Esophagus squamous epithelium (tissue), 5 donors: ENCODE data around the gene WNT16. TPM values are rescaled to one million over a fixed set of nuclear protein-coding genes. Genes with fewer than 3 reads are reported as not detected.

Experiments
- DNase-seq: peaks from one replicate; lab custom pipeline; 2025; lab: John Stamatoyannopoulos, UW
- H3K27ac ChIP-seq, 4 donors: fragments of 200-600 bp; sonication (generic); one replicate each; pipeline ENCODE4 v1.5.1; 2016 to 2019; ENCODE audit warnings: mild to moderate bottlenecking in 1 of 4
- H3K27me3 ChIP-seq, 4 donors: fragments of 200-600 bp; sonication (generic); 1 replicate in 3 of 4; 2 replicates in 1 of 4; pipeline versions ENCODE4 v1.5.1 to v1.6.0; 2017 to 2021; ENCODE audit warnings: antibody characterized with exemption in 1 of 4
- H3K36me3 ChIP-seq, 3 donors: fragments of 200-600 bp; sonication (generic); one replicate each; pipeline ENCODE4 v1.5.1; 2016 to 2019
- H3K4me1 ChIP-seq, 3 donors: fragments of 200-600 bp; sonication (generic); one replicate each; pipeline ENCODE4 v1.5.1; 2017 to 2019
- H3K4me3 ChIP-seq, 4 donors: fragments of 200-600 bp; sonication (generic); 1 replicate in 3 of 4; 2 replicates in 1 of 4; pipeline ENCODE4 v1.5.1; 2016 to 2019; ENCODE audit warnings: mild to moderate bottlenecking in 2 of 4, moderate library complexity in 1 of 4
- H3K9me3 ChIP-seq, 3 donors: fragments of 200-600 bp; sonication (generic); one replicate each; pipeline ENCODE4 v1.5.1; 2016 to 2019
- POLR2A ChIP-seq, 4 donors: fragments of 450-650 bp; IDR thresholded peaks; one replicate each; pipeline ENCODE4 v1.6.1; 2017; ENCODE audit warnings: antibody characterized with exemption in 4 of 4, mild to moderate bottlenecking in 4 of 4, moderate library complexity in 3 of 4
- WGBS, 2 donors: methylation state at CpG; one replicate each; pipeline ENCODE4 v1.1.5; 2018; 5-methylcytosine and 5-hydroxymethylcytosine counted together
- intact Hi-C: fragments of 100-400 bp; cut with DNase I; formaldehyde crosslinking; loops from one replicate; pipeline ENCODE4 v1.15.0; 2022
- total RNA-seq, 4 donors: library from RNA; depleted of rRNA; stranded (reverse); fragments of >200 nt; gene quantifications; one replicate each; pipeline ENCODE4 v1.1.0, GENCODE V29; 2016
- TF ChIP-seq, protein P1 (sequence below), 6 experiments: fragments of 450-650 bp in 4 of 6; fragments of 200-600 bp in 2 of 6; sonication (generic) in 2 of 6; IDR thresholded peaks; one replicate each; pipeline ENCODE4 v1.5.1; 2016 to 2019; ENCODE audit warnings: antibody characterized with exemption in 6 of 6, mild to moderate bottlenecking in 4 of 6, moderate library complexity in 4 of 6
- donor health status: DM: yes; HTN: yes; CAD: no.

Gene WNT16, protein sequence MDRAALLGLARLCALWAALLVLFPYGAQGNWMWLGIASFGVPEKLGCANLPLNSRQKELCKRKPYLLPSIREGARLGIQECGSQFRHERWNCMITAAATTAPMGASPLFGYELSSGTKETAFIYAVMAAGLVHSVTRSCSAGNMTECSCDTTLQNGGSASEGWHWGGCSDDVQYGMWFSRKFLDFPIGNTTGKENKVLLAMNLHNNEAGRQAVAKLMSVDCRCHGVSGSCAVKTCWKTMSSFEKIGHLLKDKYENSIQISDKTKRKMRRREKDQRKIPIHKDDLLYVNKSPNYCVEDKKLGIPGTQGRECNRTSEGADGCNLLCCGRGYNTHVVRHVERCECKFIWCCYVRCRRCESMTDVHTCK
- under 1 TPM in 3 of 4 donors, not detected in 1; 0.18 to 0.29 (median 0.19) TPM for total RNA-seq

- peaks cover 17 to 23% (median 17%) of the 10 kb centered on the region in 3 donors for H3K4me1 ChIP-seq
- no peak for DNase-seq
- TF ChIP-seq POLR2A (IDR thresholded peaks at IDR 0.05) = no peak
- TF ChIP-seq, protein P1, sequence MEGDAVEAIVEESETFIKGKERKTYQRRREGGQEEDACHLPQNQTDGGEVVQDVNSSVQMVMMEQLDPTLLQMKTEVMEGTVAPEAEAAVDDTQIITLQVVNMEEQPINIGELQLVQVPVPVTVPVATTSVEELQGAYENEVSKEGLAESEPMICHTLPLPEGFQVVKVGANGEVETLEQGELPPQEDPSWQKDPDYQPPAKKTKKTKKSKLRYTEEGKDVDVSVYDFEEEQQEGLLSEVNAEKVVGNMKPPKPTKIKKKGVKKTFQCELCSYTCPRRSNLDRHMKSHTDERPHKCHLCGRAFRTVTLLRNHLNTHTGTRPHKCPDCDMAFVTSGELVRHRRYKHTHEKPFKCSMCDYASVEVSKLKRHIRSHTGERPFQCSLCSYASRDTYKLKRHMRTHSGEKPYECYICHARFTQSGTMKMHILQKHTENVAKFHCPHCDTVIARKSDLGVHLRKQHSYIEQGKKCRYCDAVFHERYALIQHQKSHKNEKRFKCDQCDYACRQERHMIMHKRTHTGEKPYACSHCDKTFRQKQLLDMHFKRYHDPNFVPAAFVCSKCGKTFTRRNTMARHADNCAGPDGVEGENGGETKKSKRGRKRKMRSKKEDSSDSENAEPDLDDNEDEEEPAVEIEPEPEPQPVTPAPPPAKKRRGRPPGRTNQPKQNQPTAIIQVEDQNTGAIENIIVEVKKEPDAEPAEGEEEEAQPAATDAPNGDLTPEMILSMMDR (IDR thresholded peaks at IDR 0.05) = no peak
- 37 to 44% methylated on average over 5 to 15 of the region's 27 CpGs for WGBS, 2 donors
- H3K9me3 ChIP-seq = no peaks in the 10 kb centered on the region
- H3K4me3 ChIP-seq = peak within 1 kb of the TSS; percentile 29 to 60 (median 42)
- H3K27ac ChIP-seq = no peak within 1 kb of the TSS
- peaks cover 0 to 61% (median 19%) of the 10 kb centered on the region in 4 donors for H3K27me3 ChIP-seq
- no peaks in the 10 kb centered on the region for H3K36me3 ChIP-seq
- intact Hi-C loops = no loop called here
Observed at GRCh38 chr7:121328508-121329190, at the start of gene WNT16. Gene WNT16, plus strand, starts transcription at chr7:121329000. Its CDS starts 293 bp downstream, at chr7:121329293.

- Histone ChIP-seq H3K36me3 (no peaks in the 10 kb centered on the region), H3K27me3 (no peaks in the 10 kb centered on the region), H3K4me3 (no peak overlapping the region), H3K4me1 (no peaks in the 10 kb centered on the region), H3K9me3 (no peaks in the 10 kb centered on the region), H3K27ac (no peak overlapping the region)
- intact Hi-C loops = no loop called here
- no peak for DNase-seq
- TF ChIP-seq POLR2A (IDR thresholded peaks at IDR 0.05) = no peak
- TF ChIP-seq, protein P1 (IDR thresholded peaks at IDR 0.05) = no peak
- WGBS, 2 donors = 75 to 91% methylated on average over 2 of the region's 2 CpGs
Observed at GRCh38 chr7:121279060-121279620, 49.7 kb upstream of the WNT16 start.

DNA sequence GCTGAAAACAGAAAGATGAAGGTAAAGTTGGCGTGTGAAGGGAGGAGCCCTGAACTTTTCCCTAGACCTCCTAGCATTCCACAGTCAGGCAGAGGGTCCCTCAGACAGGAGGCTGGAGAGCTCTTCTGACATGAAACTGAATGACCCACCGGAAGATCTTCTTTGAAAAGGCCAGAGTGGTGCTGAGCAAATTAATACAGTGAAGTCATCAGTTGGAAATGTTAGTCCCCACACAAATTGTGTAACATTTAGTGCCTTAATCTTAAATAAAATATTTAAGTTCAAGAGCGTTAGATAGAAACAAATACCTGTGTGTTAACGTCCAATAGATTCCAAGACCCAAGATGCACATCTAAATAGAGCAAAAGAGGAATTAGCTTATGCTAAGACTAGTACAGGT, 49.0 kb upstream of the WNT16 start:
- Histone ChIP-seq H3K27ac (no peak overlapping the region), H3K9me3 (peaks cover 0 to 4% (median 1%) of the 10 kb centered on the region in 3 donors), H3K36me3 (no peaks in the 10 kb centered on the region), H3K4me1 (no peaks in the 10 kb centered on the region), H3K4me3 (no peak overlapping the region), H3K27me3 (no peaks in the 10 kb centered on the region)
- TF ChIP-seq, protein P1 (IDR thresholded peaks at IDR 0.05) = no peak
- TF ChIP-seq POLR2A (IDR thresholded peaks at IDR 0.05) = no peak
- DNase-seq = no peak
- 84 to 85% methylated on average over 4 of the region's 4 CpGs for WGBS, 2 donors
- intact Hi-C loops = no loop called here

DNA sequence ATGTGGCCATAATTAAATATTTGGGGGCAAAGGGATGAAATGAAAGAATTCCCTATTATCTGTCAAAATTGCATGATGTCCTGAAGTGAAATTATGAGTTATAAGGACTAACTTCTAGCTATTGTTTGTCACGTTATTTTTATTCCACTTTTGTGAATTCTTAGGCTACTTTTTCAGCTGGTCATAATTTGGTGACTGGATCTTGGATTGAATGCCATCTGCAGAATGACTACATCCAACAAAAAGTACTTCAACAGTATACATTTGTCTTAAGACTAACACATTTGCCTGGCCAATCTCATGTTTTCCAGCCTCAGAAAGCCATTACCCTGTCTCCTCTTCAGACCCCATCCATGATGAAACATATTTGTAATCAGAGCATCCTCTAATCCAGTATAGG, 48.1 kb upstream of the WNT16 start:
- WGBS, 2 donors = 74 to 77% methylated on average over 1 of the region's 1 CpG

More for the DNA sequence above, 48.1 kb upstream of the WNT16 start:
- Histone ChIP-seq H3K4me1 (no peaks in the 10 kb centered on the region), H3K9me3 (peaks cover 0 to 9% (median 8%) of the 10 kb centered on the region in 3 donors), H3K36me3 (no peaks in the 10 kb centered on the region), H3K4me3 (no peak overlapping the region), H3K27ac (no peak overlapping the region), H3K27me3 (no peaks in the 10 kb centered on the region)
- no peak for TF ChIP-seq POLR2A (IDR thresholded peaks at IDR 0.05)
- TF ChIP-seq, protein P1 (IDR thresholded peaks at IDR 0.05) = no peak
- no peak for DNase-seq
- intact Hi-C loops = no loop called here
